GM21786 (cell line): ENCODE measurements around the gene EPHB2.

ENCODE experiments used
- ATAC-seq: cut with Tn5 transposase; IDR thresholded peaks from one replicate; pipeline ENCODE4 v1.9.1; 2021; ENCODE audit not compliant: unreplicated experiment

Gene EPHB2

DNA sequence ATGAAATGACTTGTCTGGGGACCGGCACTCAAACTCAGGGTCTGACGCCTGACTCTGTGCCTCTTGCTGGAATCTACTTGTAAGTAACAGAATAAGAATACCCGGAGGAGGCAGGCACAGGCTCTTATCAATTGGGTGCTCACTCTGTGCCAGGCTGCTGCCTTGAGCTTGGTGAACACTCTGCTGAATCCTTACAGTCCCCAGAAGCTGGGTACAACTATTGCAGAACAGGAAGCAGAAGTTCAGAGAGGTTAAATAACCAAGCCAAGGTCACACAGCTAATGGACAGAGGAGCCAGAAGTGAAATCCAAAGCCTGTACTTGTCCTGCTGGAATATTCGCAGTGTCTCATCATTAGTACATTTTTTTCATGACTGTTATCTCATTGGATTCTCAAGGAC is 86.0 kb downstream of the EPHB2 start:
- no peak for ATAC-seq

DNA sequence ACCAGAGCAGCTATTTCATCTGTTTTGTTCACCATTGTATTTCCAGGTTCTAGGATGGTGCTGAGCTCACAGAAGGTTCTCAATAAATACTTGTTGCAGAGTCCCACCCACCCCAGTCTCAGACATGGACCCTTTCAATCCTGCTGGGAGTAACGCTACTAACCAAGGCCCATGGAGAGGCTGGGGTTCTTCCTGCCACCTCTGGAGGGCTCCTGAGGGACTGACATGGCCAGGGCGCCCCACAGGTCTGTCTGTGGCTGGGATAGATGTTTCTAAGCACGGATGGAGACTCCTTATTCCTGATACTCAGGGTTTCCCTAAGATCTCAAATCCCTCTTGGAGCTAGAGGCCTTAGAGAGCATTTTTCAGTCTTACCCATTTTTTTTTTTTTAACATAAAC is 87.4 kb downstream of the EPHB2 start:
- ATAC-seq, result no peak

DNA sequence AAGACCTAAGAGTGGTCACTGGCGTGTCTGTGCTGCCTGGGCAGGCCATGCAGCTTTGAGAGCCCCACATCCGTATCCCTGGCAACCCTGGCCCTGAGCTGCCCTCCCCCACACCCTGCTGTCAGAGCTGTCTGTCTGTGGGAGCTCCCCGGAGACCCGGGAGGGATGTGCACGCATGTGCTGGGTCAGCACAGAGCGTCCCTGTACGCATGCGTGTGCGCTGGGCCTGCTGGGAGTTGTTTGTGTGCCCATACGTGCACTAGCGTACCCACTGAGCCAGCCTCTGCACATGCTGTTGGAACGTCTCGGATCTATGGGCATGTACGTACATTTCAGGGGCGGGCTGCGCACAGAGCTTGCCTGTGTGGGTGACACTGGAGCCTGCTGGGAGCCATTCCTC is 89.3 kb downstream of the EPHB2 start:
- ATAC-seq, result no peak

DNA sequence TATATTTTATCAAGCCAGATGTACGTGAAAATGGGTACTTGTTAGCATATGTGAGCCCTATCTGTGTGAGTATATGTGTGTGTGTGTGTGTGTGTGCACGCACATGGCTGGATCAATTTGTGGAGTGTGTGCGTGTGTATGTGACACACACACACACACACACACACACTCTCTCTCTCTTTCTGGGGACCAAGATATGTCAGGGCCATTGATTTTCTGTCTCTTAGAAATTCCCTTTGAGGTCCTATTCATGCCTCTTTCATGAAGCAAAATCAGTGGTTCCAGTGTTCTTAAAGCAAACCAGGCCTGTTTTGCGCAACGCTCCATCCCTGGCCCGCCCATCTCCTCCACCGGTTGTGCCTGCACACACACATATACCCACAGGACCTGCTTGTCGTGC is 90.0 kb downstream of the EPHB2 start:
- no peak for ATAC-seq

DNA sequence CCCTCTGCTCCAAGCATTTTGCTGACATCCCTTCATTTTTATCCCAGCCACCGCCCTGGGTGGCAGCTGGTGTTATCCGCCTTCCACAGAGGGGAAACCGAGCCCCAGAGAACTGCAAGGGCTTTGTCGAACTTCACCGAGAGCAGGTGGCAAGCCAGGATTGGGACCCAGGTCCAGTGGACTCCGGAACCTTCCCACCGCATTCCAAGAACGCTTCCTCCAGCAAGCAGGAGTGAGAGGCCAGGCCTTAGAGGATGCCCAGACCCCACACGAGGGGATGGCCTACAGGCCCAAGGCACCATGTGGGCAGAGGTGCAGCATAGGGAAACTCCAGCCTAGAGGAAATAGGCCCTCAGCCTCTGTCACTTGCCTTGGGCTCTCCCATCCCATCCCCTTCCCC is 90.7 kb downstream of the EPHB2 start:
- no peak for ATAC-seq

DNA sequence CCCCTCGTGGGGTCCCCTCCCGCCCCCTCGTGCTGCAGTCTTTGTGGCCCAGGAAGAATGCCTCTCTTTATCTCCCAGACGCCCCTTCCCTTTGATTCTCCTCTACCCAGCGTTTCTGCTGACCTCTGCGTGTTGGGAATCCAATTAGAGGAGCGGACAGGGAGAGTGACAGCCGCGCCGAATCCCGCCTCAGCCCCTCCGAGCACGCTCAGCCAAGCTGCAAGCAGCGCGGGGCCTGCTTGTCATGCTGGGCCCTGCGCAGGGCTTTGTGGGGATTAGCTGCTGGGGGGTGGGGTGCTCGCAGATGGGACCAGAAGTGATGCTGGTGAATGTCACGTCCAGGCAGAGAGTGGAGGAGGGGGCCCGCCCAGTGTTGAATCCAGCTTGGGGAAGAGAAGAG is 91.1 kb downstream of the EPHB2 start:
- ATAC-seq, result no peak

DNA sequence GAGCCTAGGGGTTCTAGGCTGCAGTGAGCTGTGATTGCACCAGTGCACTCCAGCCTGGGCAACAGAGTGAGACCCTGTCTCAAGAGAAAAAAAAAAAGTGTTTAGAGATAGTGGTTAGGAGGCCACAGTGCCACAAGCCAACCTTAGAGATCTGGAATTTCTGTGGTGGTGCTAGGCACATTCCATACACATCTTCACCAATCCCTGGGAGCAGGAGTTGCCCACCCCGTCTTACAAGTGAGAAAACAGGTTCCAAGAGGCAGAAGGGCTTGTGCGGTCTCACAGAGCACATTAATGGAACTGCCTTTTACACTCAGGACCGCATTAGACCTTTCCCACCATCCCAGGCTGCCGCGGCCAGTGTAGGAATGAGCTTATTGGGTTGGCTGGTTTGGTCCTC is 93.2 kb downstream of the EPHB2 start:
- ATAC-seq, result no peak

DNA sequence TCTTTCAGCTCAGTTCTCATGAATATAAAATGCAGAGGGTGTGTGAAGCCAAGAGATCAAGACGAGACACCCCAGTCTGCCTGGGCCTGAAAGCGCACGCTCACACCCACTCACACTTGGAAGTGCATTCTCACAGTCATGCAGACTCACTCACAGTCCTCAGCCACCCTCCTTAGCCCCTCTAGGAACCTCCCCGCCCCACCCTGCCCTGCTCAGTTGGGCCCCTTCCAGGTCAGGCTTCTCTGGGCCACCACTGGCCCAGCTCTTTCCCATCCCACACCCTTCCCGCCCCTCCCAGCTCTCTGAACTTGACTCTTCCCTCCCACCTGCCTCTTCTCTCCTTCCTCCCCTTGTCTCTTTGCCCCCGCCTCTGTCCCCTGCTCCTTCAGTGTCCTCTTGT is 93.8 kb downstream of the EPHB2 start:
- ATAC-seq, result no peak

DNA sequence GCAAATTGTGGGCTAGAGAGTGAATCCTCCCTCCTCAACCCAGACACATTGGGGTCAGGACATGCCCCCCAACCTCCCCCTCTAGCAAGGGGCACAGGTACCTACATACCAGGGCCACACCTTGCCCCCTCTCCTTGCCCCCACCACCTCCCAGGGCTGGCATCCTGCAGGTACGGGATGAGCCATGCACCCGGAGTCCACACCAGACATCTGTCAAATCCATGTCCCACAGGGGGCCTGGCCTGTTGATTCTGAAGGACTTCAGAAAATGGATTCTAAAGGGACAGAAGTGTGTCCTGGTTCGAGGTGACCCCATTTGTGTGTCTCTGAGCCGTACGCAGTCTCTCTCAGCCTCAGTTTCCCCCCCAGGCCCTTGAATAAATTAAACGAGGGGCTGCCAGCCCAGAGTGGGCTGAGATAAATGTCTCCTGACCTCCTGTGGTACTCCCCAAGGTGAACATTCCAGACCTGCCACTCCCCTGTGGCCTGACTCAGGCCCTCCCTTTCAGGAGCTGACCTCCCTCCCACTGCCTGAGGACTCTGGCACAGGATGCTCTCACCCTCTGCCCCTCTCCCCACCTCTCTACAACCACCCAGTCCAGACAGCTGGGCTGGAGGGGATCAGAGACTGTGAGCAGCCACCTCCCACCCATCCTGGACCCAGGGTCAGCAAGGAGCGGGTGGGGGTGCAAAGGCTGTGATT is 94.5 kb downstream of the EPHB2 start:
- ATAC-seq, result no peak

DNA sequence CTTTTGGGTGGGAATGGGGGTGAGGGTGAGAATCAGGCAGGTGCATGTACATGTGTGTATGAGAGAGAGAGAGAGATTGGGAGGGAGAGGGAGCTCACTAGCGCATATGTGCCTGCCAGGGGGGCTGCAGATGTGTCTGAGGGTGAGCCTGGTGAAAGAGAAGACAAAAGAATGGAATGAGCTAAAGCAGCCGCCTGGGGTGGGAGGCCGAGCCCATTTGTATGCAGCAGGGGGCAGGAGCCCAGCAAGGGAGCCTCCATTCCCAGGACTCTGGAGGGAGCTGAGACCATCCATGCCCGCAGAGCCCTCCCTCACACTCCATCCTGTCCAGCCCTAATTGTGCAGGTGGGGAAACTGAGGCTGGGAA is 95.0 kb downstream of the EPHB2 start:
- ATAC-seq, result no peak

DNA sequence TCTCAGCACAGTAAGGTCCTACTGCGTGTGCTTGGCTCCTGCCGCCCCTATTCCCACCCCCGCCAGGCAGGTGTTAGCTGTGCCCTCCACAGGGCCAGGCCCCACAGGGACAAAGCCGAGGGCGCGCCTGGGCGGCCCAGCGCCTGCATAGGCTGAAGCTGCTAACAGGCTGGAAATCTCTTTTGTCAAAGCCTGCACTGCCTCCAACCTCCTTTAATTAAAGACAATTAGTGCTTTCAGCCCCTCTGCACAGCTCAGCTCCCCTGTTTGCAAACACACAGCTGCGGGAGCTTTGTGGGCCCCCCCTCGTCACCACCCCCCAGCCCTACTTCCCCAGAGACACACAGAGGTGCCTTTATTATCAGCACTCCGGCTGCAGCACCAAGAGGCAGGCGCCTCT is 95.9 kb downstream of the EPHB2 start:
- ATAC-seq, result no peak

DNA sequence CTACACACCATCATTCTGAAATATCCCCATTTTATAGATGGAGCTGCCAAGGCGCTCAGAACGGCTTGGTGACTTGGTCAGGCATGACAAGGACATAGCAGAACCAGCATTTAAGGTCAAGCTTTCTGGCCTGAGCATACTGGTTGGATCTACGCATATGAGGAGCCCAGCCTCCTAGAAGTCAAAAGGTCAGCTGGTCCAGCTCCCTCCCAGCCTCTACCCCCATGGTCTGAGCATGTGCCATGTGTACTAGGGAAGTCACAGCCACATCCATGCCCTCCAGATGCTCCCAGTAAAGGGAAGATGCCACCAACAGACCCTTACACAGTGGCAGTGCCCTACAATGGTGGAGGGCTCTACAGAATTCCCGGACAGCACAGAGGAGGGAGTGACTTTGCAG is 96.7 kb downstream of the EPHB2 start:
- ATAC-seq, result no peak

DNA sequence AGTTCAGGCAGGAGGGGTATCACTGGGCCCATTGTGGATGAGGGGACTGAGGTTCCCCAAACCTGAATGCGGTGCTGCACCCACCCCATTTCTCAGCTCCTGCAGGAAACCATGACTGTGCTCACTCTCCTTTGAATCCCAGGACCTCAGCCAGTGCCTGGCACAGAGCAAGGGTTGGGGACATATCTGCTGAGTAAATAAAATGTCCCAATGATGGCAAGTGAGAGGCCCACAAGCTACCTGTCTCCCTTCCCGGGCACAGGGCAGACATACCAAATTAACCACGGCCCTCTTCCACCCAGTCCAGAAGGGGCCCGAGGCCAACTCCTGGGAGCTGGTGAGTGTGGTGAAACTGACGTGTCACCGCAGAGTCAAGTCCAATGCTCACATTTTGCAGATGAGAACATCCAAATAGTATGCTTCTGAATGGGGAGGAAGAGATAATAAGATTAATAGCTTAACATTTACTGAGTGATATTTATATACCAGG is 97.6 kb downstream of the EPHB2 start:
- no peak for ATAC-seq

DNA sequence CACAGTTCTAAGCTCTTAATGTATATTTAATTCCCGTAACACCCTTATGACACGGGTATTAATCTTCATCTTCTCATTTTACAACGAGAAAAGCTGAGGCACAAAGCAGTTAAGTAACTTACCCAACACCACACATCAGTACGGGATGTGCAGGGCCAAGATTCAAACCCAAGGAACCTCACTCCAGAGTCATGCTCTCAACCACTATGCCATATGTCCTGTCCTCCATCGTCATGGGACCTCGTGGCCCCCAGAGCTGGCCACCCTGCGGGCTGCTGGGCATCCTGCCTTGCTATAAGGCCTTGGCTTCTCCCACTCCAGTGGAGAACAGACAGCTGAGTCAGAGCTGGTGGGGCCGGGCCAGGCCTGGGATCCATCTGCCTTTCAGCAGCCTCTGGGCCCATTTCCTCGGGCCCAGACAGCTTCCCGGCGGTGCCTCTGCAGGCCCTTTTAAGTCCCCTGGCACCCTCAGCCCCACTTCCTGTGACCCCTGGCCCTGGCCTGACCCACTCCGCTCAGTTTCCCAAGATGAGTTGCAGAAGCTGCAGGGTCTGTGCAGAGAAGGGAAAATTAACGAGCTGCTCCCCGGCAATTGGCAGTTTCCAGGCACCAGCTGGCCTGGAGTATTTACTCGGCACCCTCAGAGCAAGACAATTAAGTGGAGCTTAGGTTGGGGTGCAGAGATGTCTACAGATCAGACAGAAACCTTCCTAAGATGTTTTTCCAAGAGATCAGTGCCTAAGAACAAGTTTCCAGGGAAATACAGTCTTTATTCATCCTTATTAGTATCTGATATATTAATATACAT is 98.2 kb downstream of the EPHB2 start:
- no peak for ATAC-seq

DNA sequence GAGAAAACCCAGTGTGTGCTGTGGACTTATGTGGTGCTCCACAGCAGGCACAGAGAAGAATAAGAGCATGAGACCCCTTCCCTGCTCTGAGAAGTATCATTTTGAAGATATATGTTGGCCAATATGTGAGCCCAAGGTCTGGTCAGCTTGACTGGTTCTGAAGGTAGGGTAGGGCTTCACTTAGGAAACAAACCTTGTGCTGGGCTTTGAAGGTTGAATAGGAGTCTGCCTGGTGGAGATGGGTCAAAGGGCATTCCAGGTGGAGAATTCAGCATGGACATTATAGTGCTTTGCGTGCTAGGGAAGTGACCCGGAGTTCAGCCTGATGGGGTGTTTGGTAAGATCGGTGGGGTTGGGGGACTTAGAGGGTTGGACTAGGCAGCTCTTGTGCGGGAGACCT is 99.1 kb downstream of the EPHB2 start:
- ATAC-seq, result no peak

DNA sequence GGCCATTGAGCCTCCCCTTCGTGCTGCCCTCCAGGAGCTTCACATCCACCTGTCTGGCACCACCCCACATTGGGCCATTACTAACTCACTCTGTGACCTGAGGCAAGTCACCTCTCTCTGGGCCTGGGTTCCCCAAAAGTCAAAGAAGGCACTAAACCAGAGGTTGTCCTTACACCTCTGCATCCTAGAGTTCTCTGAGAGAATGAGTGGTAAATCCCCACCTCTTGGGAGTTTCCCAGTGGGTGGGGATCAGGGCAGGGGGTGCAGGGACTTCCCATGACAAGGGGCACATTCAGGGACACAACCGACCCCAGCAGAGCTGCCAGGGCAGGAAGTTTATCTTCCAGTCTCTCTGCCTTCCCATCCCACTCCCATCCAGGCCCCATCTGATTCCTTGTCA is 99.7 kb downstream of the EPHB2 start:
- ATAC-seq, result no peak

DNA sequence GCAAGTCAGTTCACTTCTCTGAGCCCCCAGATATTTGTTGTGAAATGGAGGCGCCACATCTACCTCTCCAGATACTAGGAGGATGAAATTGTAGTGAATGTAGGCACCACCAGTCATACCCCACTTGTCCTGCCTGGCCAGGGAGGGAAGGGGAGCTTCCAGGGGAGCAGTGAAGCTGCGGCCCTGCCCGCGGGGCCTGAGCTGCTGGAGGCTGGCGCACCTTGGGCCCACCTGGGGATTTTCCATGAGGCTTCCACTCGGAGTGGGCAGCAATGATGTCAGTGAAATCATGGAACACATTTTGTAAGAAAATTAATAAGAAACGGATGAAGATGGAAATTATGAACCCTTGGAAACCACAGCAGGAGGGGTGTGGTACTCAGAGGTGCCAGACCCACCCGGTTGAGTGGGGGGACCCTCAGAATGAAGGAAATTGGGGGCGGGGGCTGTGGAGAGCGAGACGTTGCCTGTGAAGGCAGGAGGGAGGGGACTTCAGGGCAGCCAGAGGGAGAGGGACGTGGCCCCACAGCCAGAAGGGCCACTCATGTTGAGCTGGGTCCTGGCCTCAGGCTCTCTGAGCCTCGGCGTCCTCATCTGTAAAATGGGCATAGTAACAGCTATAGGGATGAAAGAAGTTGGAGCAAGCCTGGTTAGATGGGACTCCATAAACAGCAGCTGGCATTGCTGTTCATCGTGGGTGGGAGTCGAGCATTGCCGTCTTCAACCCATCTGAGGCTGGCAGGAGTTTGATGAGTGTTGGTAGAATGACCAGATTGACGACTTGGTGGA is 101.6 kb downstream of the EPHB2 start:
- no peak for ATAC-seq

DNA sequence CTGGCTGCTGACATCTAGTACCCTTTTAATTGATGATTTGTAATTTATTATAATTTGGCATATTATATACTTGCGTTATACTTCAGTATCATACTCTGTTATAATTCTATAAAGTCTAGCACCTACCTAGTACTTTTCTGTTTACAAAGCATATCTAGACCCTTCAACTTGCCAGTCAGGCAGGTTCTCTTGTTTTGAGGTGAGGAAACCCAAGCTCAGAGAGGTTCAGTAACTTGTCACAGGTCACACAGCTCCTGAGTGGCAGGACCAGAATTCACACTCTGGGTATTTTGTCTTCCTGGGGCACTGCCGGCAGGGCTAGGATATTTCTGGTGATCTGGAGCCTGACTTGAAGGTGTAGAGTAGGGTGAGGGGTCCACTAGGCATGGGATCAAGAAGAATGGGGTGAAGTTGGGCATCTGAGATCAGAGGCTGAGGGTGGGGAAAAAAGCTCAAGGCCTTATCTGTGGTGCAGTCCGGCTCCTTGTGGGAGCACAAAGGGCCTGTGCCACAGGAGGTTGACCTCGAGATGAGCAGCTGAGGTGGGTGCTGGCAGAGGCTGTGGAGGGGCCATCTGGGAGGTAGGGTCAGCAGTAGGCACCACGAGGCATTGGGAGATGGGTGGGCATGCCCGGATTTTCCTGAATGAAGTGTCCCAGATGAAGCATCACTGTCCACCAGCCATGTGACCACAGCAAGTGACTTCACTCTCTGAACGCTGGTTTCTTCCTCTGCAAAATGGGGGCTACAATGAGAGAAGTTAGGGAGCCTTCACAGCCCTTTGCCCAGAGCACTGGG is 102.6 kb downstream of the EPHB2 start:
- no peak for ATAC-seq

DNA sequence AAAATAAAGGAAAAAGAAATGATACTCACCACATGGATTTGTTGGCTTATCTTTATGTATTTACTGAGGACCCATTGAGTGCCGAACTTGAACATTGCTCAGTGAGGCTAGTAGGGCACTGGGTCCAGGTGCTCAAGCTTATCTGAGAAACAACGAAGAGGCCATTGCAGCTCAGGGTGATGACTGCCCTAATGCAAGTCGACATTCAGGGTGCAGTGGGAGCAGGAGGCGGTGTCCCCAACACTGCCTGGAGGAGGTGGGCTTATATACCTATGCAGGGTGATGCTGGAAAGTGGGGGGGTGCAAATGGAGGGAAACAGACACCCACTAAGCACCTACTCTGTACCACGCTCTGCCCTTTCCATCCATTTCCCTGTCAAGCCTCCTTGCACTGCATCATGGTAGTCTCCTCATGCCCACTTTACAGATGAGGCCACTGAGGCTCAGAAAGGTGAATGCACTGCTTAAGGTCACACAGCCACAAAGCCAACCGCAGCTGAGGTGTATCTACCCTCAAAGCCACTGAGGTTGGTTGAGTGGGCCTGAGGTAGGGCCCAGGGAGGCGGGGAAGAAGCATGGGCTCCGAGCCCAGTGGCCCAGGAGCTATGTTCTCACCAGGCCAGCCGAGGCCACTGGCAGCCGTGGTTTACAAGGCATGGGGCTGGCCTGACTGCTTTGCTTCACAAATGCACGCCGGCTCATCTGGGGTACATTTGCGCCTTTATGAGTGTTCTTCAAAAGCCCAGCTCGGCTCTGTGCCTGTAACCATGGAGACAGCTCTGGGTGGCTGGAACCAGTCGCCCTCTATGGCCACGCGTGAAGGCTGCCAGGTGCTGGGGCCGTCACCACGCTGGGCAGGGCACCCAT is 103.8 kb downstream of the EPHB2 start:
- no peak for ATAC-seq

DNA sequence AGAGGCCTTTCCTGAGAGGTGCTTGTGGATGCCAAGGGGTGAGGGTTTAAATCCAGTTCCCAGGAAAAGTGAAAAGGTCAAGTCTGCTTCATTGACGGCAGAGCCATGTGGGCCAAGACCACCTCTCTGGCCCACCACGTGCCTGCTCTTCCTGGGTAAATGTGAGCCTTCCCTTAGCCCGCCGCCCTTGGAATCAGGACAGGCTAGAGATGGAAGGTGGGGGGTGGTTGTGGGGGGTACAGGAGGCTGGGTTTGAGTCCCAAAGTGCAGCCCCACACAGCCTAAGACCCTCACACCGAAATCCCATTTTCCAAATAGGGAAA is 104.4 kb downstream of the EPHB2 start:
- no peak for ATAC-seq
